GM23248 (cell line): ENCODE results near the gene EBF3. TPM values are rescaled to one million over a fixed set of nuclear protein-coding genes. Genes with fewer than 3 reads are reported as not detected.
A peak's percentile ranks its signal among the peaks of the same experiment; 100 is the strongest.

ENCODE experiments used
- DNase-seq: peaks from one replicate; pipeline ENCODE4 v3.0.0-alpha.2; 2015
- H2AFZ ChIP-seq: fragments of 200-600 bp; sonication (generic); 2 replicates; pipeline ENCODE4 v1.6.1; 2016; ENCODE audit warnings: antibody characterized with exemption
- H3F3A ChIP-seq: fragments of 200-600 bp; sonication (generic); 2 replicates; pipeline ENCODE4 v1.6.1; 2016; ENCODE audit warnings: mild to moderate bottlenecking, antibody characterized with exemption, mixed run types; ENCODE audit not compliant: insufficient read depth
- H3K27ac ChIP-seq: fragments of 200-600 bp; sonication (generic); 2 replicates; pipeline ENCODE4 v1.5.1; 2016; ENCODE audit warnings: mild to moderate bottlenecking
- H3K27me3 ChIP-seq: fragments of 200-600 bp; sonication (generic); replicated peaks from 2 replicates; pipeline ENCODE4 v1.6.1; 2016; ENCODE audit warnings: mild to moderate bottlenecking; ENCODE audit not compliant: insufficient read depth
- H3K36me3 ChIP-seq: fragments of 200-600 bp; sonication (generic); 2 replicates; pipeline ENCODE4 v1.6.1; 2016; ENCODE audit warnings: low read depth, mild to moderate bottlenecking
- H3K4me1 ChIP-seq: fragments of 200-600 bp; sonication (generic); 2 replicates; pipeline ENCODE4 v1.6.1; 2016; ENCODE audit warnings: mild to moderate bottlenecking; ENCODE audit not compliant: insufficient read depth
- H3K4me2 ChIP-seq: fragments of 200-600 bp; sonication (generic); one replicate; pipeline ENCODE4 v1.6.1; 2016; ENCODE audit warnings: mild to moderate bottlenecking; ENCODE audit not compliant: unreplicated experiment
- H3K4me3 ChIP-seq: fragments of 200-600 bp; sonication (generic); 2 replicates; pipeline ENCODE4 v1.5.1; 2016; ENCODE audit warnings: mild to moderate bottlenecking
- H3K79me2 ChIP-seq: fragments of 200-600 bp; sonication (generic); 2 replicates; pipeline ENCODE4 v1.6.1; 2016; ENCODE audit warnings: mild to moderate bottlenecking; ENCODE audit not compliant: insufficient read depth
- H3K9ac ChIP-seq: fragments of 200-600 bp; sonication (generic); 2 replicates; pipeline ENCODE4 v1.6.1; 2016; ENCODE audit warnings: mild to moderate bottlenecking
- H3K9me2 ChIP-seq: fragments of 200-600 bp; sonication (generic); 2 replicates; pipeline ENCODE4 v1.6.1; 2016; ENCODE audit warnings: mixed run types, mild to moderate bottlenecking, moderate library complexity; ENCODE audit not compliant: insufficient read depth
- H3K9me3 ChIP-seq: fragments of 200-600 bp; sonication (generic); one replicate; pipeline ENCODE4 v1.6.1; 2017; ENCODE audit warnings: low read depth
- H4K20me1 ChIP-seq: fragments of 200-600 bp; sonication (generic); 2 replicates; pipeline ENCODE4 v1.6.0; 2016; ENCODE audit not compliant: insufficient read depth
- EZH2 ChIP-seq: fragments of 200-600 bp; sonication (generic); IDR thresholded peaks from 2 replicates; pipeline ENCODE4 v1.6.1; 2018; ENCODE audit warnings: antibody characterized with exemption, mild to moderate bottlenecking; ENCODE audit not compliant: insufficient read depth, poor library complexity, severe bottlenecking
- EZH2phosphoT487 ChIP-seq: fragments of 200-600 bp; sonication (generic); IDR thresholded peaks from 2 replicates; pipeline ENCODE4 v1.6.1; 2018; ENCODE audit warnings: antibody characterized with exemption, moderate library complexity, mild to moderate bottlenecking, low read depth; ENCODE audit not compliant: insufficient read depth
- WGBS, 2 experiments: methylation state at CpG; one replicate each; pipeline ENCODE4 v1.1.6; 2015 to 2017; ENCODE audit warnings: low lambda C conversion rate in 2 of 2, low coverage in 1 of 2; ENCODE audit errors: missing lambda C conversion rate in 2 of 2; 5-methylcytosine and 5-hydroxymethylcytosine counted together
- in situ Hi-C: fragments of 300-500 bp; cut with MboI; formaldehyde crosslinking; loops from 2 replicates; pipeline ENCODE4 v1.15.0; 2020
- polyA plus RNA-seq: library from polyadenylated mRNA; unstranded; fragments of >200 nt; fragmentation: Nextera tagmentation; extraction: Ambion mirVana; gene quantifications from 2 replicates; pipeline ENCODE4 v1.2.1, GENCODE V29; 2016
- total RNA-seq: library from RNA; depleted of rRNA; stranded (reverse); fragments of >200 nt; shearing (Covaris generic); gene quantifications from 2 replicates; pipeline ENCODE4 v1.2.3, GENCODE V29; 2014

Gene EBF3
- total and polyA plus RNA-seq, 2 experiments from 2014 or later = 0.15 to 0.43 TPM

DNA sequence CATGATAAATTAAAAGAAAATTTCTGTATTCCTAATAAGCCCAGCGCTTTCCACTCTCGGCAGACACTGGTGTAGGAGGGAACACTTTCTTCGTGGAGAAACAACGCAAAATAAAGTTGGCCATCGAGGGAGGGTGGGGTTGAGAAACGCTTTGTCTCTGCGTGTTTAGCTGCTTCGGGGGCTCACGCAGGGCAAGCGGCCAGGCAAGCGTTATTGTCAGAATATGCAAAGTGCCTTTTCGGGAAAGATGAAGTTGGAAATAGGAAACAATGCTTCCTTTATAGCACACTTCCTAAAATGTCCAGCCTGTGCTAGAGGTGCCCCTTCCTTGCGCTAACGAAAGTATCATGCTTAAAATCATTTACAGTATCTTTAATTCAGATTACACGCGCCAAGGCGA is 1.9 kb upstream of the EBF3 start:
- Histone ChIP-seq H3K27me3 (peaks cover 84% of the 10 kb centered on the region), H3K36me3 (no peaks in the 10 kb centered on the region), H3F3A (no peaks in the 10 kb centered on the region), H3K4me1 (no peaks in the 10 kb centered on the region), H4K20me1 (no peaks in the 10 kb centered on the region), H3K79me2 (no peaks in the 10 kb centered on the region), H2AFZ (no peak overlapping the region), H3K27ac (no peak overlapping the region), H3K4me2 (no peak overlapping the region), H3K9ac (no peak overlapping the region), H3K9me3 (no peaks in the 10 kb centered on the region), H3K9me2 (no peaks in the 10 kb centered on the region), H3K4me3 (no peak overlapping the region)
- TF ChIP-seq EZH2phosphoT487 (no peak; the same call in 1 of the 2 replicates), EZH2 (no peak)
- in situ Hi-C loops = loop anchor here (25.0 kb wide), 1 partner anchor 929 kb away; no protein-coding TSS in a partner anchor
- no peak for DNase-seq
- WGBS, 2 experiments = 22 to 26% methylated on average over 17 of the region's 17 CpGs

DNA sequence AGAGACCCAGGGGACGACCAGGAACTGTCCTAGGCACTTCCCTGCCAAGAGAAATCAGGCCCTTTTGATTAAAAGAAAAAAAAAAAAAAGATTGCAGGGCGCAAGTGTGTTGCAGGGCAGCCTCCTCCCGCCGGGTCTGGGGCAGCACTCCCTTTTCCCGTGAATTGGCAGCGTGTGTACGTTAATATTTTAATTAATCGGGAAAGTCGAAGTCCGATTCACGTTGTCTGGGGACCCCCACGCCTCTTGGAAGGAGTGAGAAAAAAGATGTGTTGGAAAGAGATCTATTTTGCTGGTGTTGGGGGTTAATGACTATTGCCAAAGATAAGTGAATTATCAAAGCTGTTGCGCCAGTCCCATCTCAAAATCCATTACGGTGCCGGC is 1.3 kb upstream of the EBF3 start:
- peak; percentile 73 for TF ChIP-seq EZH2
- peak; percentile 4; the same call in 1 of the 2 replicates for TF ChIP-seq EZH2phosphoT487
- Histone ChIP-seq H3K4me3 (no peak overlapping the region), H3K79me2 (no peaks in the 10 kb centered on the region), H3K36me3 (no peaks in the 10 kb centered on the region), H3F3A (no peaks in the 10 kb centered on the region), H3K27me3 (peaks cover 84% of the 10 kb centered on the region), H3K9me2 (no peaks in the 10 kb centered on the region), H2AFZ (no peak overlapping the region), H3K27ac (no peak overlapping the region), H3K9me3 (no peaks in the 10 kb centered on the region), H3K4me1 (no peaks in the 10 kb centered on the region), H4K20me1 (no peaks in the 10 kb centered on the region), H3K9ac (no peak overlapping the region), H3K4me2 (no peak overlapping the region)
- 25% methylated on average over 15 of the region's 15 CpGs for WGBS, 2 experiments
- in situ Hi-C loops = loop anchor here (25.0 kb wide), 1 partner anchor 928 kb away; no protein-coding TSS in a partner anchor
- no peak for DNase-seq

DNA sequence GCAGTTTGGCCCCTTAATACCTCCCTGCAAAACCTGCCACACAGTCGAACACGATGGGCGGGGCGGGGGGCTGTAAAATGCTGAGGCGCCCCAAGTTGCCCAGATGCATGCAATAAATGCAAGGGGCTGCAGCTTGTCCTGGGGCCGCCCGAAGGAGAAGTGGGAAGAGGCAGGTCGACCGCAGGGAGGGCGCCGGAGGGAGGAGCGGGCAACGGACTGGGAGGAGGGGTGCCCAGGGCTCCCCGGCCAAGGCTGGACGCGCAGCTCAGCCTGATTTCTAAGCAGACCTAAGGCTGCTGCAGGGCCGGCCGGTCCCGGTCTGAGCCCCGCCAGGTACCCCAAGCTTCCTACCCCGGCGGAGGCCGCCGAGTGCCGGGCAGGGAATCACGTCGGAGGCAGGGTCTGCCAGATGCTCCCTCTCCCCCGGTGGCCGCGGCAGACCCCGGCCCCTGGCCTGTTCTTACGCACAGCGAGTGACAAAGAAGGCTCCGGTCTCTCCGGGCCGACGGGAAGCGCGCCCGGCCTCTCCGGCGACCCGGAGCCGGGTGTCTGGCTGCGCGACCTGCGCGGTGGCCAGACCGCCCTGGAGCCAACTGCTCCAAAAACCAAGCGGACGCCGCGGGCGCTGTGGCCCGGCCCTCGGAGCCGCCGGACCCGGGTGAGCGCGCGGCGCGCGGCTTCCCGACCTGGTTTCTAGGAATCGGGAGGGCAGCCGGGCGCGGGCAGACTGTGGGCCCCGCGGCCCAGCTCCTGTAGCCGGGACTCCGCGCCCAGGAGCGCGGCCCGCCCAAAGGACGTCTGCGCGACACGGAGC is 744 bp upstream of the EBF3 start:
- in situ Hi-C loops = loop anchor here (25.0 kb wide), 1 partner anchor 928 kb away; no protein-coding TSS in a partner anchor
- Histone ChIP-seq H3K36me3 (no peaks in the 10 kb centered on the region), H2AFZ (no peak overlapping the region), H4K20me1 (no peaks in the 10 kb centered on the region), H3K4me2 (peak overlapping the region; percentile 16), H3K27me3 (peaks cover 84% of the 10 kb centered on the region), H3K9me2 (no peaks in the 10 kb centered on the region), H3K4me1 (no peaks in the 10 kb centered on the region), H3K79me2 (no peaks in the 10 kb centered on the region), H3F3A (no peaks in the 10 kb centered on the region), H3K9ac (no peak overlapping the region), H3K27ac (no peak overlapping the region), H3K9me3 (no peaks in the 10 kb centered on the region), H3K4me3 (peak overlapping the region; percentile 68; the same call in 1 of the 2 replicates)
- 12 to 14% methylated on average over 54 to 70 of the region's 82 CpGs for WGBS, 2 experiments
- no peak for DNase-seq
- TF ChIP-seq EZH2phosphoT487 (0 out of 2 replicates have a peak, but pooled peaks have one; percentile 43), EZH2 (peak; percentile 50)

DNA sequence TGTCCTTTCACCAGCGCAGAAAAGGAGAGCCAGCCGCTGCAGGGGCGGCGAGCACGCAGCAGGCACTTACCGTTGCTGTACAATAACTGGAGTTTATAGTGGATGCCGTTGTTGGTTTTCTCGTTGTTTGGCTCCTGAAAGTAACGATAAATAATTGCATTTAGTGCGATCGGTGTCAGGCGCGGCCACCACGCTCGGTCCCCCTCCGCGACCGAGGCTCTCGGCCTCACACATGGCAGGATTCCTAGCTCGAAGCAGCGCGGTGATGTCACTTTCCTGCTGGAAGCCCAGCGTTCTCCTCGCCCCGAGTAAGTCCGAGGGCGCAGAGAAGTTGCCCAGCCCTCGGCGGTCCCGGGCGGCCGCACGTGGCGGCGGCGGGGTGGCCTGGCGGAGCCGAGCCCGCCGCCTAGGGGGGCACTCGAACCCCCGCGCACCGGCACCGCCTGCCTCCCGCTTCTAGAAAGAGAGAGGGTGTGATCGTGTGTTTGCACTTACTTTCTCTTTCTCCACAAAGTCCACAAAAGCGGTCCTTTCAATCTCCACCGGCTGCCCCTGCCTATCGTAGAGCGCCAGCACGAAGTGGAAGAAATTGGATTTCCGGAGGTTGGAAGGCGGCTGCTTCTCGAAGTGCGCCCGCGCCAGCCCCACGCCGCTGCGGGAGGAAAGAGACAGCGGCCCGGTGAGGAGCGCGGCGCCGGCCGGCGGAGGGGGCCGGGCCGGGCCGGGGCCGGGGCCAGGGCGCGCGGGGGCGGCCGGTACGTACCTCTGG is 1.0 kb downstream of the EBF3 start:
- peak; percentile 77 for DNase-seq
- Histone ChIP-seq H3K79me2 (no peaks in the 10 kb centered on the region), H3F3A (no peaks in the 10 kb centered on the region), H3K27me3 (peaks cover 76% of the 10 kb centered on the region), H3K36me3 (no peaks in the 10 kb centered on the region), H3K9me3 (no peaks in the 10 kb centered on the region), H4K20me1 (no peaks in the 10 kb centered on the region), H3K9me2 (no peaks in the 10 kb centered on the region), H3K4me1 (no peaks in the 10 kb centered on the region), H3K27ac (no peak overlapping the region), H3K4me3 (peak overlapping the region; percentile 68), H2AFZ (peak overlapping the region; percentile 80), H3K9ac (peak overlapping the region; percentile 49), H3K4me2 (peak overlapping the region; percentile 78)
- in situ Hi-C loops = loop anchor here (25.0 kb wide), 1 partner anchor 926 kb away; no protein-coding TSS in a partner anchor
- WGBS, 2 experiments = 10% methylated on average over 56 to 76 of the region's 79 CpGs
- TF ChIP-seq EZH2phosphoT487 = no peak
- TF ChIP-seq EZH2 = no peak
